HG03196 (cell line): ENCODE measurements around the gene MGAT4B.

ENCODE experiments used
- ATAC-seq: cut with Tn5 transposase; IDR thresholded peaks from one replicate; pipeline ENCODE4 v1.9.1; 2021; ENCODE audit not compliant: unreplicated experiment

The MGAT4B gene

GRCh38 chr5:179749857-179750508 is 56.7 kb downstream of the MGAT4B start:
- no peak for ATAC-seq

GRCh38 chr5:179747811-179748210 is 58.9 kb downstream of the MGAT4B start:
- no peak for ATAC-seq
